ENCODE data around the gene NCAM1.

Gene NCAM1

GRCh38 chr11:112968941-112969713, 7.9 kb downstream of the NCAM1 start:
- DNase-seq (ENCODE audit: low read depth in 1 of 2, low spot score in 1 of 2), result no peak

- DNase-seq (ENCODE audit: low read depth in 1 of 2, low spot score in 1 of 2), result no peak
Measured at GRCh38 chr11:112971195-112971594, 10.0 kb downstream of the NCAM1 start.

- no peak for DNase-seq (ENCODE audit: low read depth in 1 of 2, low spot score in 1 of 2)
Measured at GRCh38 chr11:112971827-112972226, 10.6 kb downstream of the NCAM1 start.

- no peak for DNase-seq (ENCODE audit: low read depth in 1 of 2, low spot score in 1 of 2)
Measured at GRCh38 chr11:112972399-112973145, 11.4 kb downstream of the NCAM1 start.

- no peak for DNase-seq (ENCODE audit: low read depth in 1 of 2, low spot score in 1 of 2)
Measured at GRCh38 chr11:112975051-112975450, 13.8 kb downstream of the NCAM1 start.

GRCh38 chr11:112975493-112975892, 14.3 kb downstream of the NCAM1 start:
- no peak for DNase-seq (ENCODE audit: low read depth in 1 of 2, low spot score in 1 of 2)

GRCh38 chr11:112977755-112978154, 16.5 kb downstream of the NCAM1 start:
- no peak for DNase-seq (ENCODE audit: low read depth in 1 of 2, low spot score in 1 of 2)

GRCh38 chr11:112983887-112984286, 22.7 kb downstream of the NCAM1 start:
- no peak for DNase-seq (ENCODE audit: low read depth in 1 of 2, low spot score in 1 of 2)

GRCh38 chr11:112989198-112989597, 28.0 kb downstream of the NCAM1 start:
- DNase-seq (ENCODE audit: low read depth in 1 of 2, low spot score in 1 of 2), result no peak

- DNase-seq (ENCODE audit: low read depth in 1 of 2, low spot score in 1 of 2), result no peak
Measured at GRCh38 chr11:112993808-112994207, 32.6 kb downstream of the NCAM1 start.

GRCh38 chr11:112995423-112996090, 34.3 kb downstream of the NCAM1 start:
- no peak for DNase-seq (ENCODE audit: low read depth in 1 of 2, low spot score in 1 of 2)

GRCh38 chr11:112996994-112997393, 35.8 kb downstream of the NCAM1 start:
- DNase-seq (ENCODE audit: low read depth in 1 of 2, low spot score in 1 of 2), result no peak

GRCh38 chr11:112997857-112998466, 36.7 kb downstream of the NCAM1 start:
- DNase-seq (ENCODE audit: low read depth in 1 of 2, low spot score in 1 of 2), result no peak

- no peak for DNase-seq (ENCODE audit: low read depth in 1 of 2, low spot score in 1 of 2)
Measured at GRCh38 chr11:112999520-112999919, 38.3 kb downstream of the NCAM1 start.

GRCh38 chr11:113001709-113002108, 40.5 kb downstream of the NCAM1 start:
- no peak for DNase-seq (ENCODE audit: low read depth in 1 of 2, low spot score in 1 of 2)

- no peak for DNase-seq (ENCODE audit: low read depth in 1 of 2, low spot score in 1 of 2)
Measured at GRCh38 chr11:113006896-113007445, 45.8 kb downstream of the NCAM1 start.

- DNase-seq (ENCODE audit: low read depth in 1 of 2, low spot score in 1 of 2), result no peak
Measured at GRCh38 chr11:113014262-113015097, 53.3 kb downstream of the NCAM1 start.

GRCh38 chr11:113015098-113015455, 53.9 kb downstream of the NCAM1 start:
- DNase-seq (ENCODE audit: low read depth in 1 of 2, low spot score in 1 of 2), result no peak

- DNase-seq (ENCODE audit: low read depth in 1 of 2, low spot score in 1 of 2), result no peak
Measured at GRCh38 chr11:113016905-113017304, 55.7 kb downstream of the NCAM1 start.

- no peak for DNase-seq (ENCODE audit: low read depth in 1 of 2, low spot score in 1 of 2)
Measured at GRCh38 chr11:113018913-113019312, 57.7 kb downstream of the NCAM1 start.
